ENCODE results near the gene CLCN4. TPM values are rescaled to one million over a fixed set of nuclear protein-coding genes. Genes with fewer than 3 reads are reported as not detected.

The CLCN4 gene
- total RNA-seq, 1 donor, result 0.84 TPM

- Histone ChIP-seq H3K27me3 (ENCODE audit: insufficient read depth, low read length) (no peaks in the 10 kb centered on the region), H3K4me1 (ENCODE audit: insufficient read depth, low read length) (peaks cover 57% of the 10 kb centered on the region), H3K4me3 (ENCODE audit: low read length) (no peak overlapping the region), H3K9me3 (ENCODE audit: low read depth, low read length) (no peaks in the 10 kb centered on the region)
Measured at GRCh38 chrX:10168226-10168625, 11.5 kb downstream of the CLCN4 start.

GRCh38 chrX:10169175-10169574 lies 12.4 kb downstream of the CLCN4 start:
- Histone ChIP-seq H3K4me1 (ENCODE audit: insufficient read depth, low read length) (peaks cover 57% of the 10 kb centered on the region), H3K27me3 (ENCODE audit: insufficient read depth, low read length) (no peaks in the 10 kb centered on the region), H3K9me3 (ENCODE audit: low read depth, low read length) (no peaks in the 10 kb centered on the region)

GRCh38 chrX:10171249-10171648 lies 14.5 kb downstream of the CLCN4 start:
- H3K4me3 ChIP-seq (ENCODE audit: low read length), result no peak overlapping the region
- no peaks in the 10 kb centered on the region for H3K27me3 ChIP-seq (ENCODE audit: insufficient read depth, low read length)
- no peaks in the 10 kb centered on the region for H3K9me3 ChIP-seq (ENCODE audit: low read depth, low read length)
- peaks cover 44% of the 10 kb centered on the region for H3K4me1 ChIP-seq (ENCODE audit: insufficient read depth, low read length)

More at GRCh38 chrX:10169175-10169574, 12.4 kb downstream of the CLCN4 start:
- no peak overlapping the region for H3K4me3 ChIP-seq (ENCODE audit: low read length)

GRCh38 chrX:10172877-10173276 lies 16.1 kb downstream of the CLCN4 start:
- H3K4me1 ChIP-seq (ENCODE audit: insufficient read depth, low read length), result peaks cover 33% of the 10 kb centered on the region
- no peak overlapping the region for H3K4me3 ChIP-seq (ENCODE audit: low read length)
- H3K9me3 ChIP-seq (ENCODE audit: low read depth, low read length), result no peaks in the 10 kb centered on the region
- no peaks in the 10 kb centered on the region for H3K27me3 ChIP-seq (ENCODE audit: insufficient read depth, low read length)

- H3K4me1 ChIP-seq (ENCODE audit: insufficient read depth, low read length), result peaks cover 27% of the 10 kb centered on the region
- no peak overlapping the region for H3K4me3 ChIP-seq (ENCODE audit: low read length)
- no peaks in the 10 kb centered on the region for H3K27me3 ChIP-seq (ENCODE audit: insufficient read depth, low read length)
- H3K9me3 ChIP-seq (ENCODE audit: low read depth, low read length), result no peaks in the 10 kb centered on the region
Measured at GRCh38 chrX:10173331-10173900, 16.6 kb downstream of the CLCN4 start.

- Histone ChIP-seq H3K4me1 (ENCODE audit: insufficient read depth, low read length) (peaks cover 22% of the 10 kb centered on the region), H3K9me3 (ENCODE audit: low read depth, low read length) (no peaks in the 10 kb centered on the region), H3K4me3 (ENCODE audit: low read length) (no peak overlapping the region), H3K27me3 (ENCODE audit: insufficient read depth, low read length) (no peaks in the 10 kb centered on the region)
Measured at GRCh38 chrX:10174051-10174450, 17.3 kb downstream of the CLCN4 start.

- Histone ChIP-seq H3K9me3 (ENCODE audit: low read depth, low read length) (no peaks in the 10 kb centered on the region), H3K4me1 (ENCODE audit: insufficient read depth, low read length) (peaks cover 22% of the 10 kb centered on the region), H3K27me3 (ENCODE audit: insufficient read depth, low read length) (no peaks in the 10 kb centered on the region), H3K4me3 (ENCODE audit: low read length) (no peak overlapping the region)
Measured at GRCh38 chrX:10174810-10175209, 18.0 kb downstream of the CLCN4 start.

- no peaks in the 10 kb centered on the region for H3K9me3 ChIP-seq (ENCODE audit: low read depth, low read length)
- H3K4me1 ChIP-seq (ENCODE audit: insufficient read depth, low read length), result peaks cover 21% of the 10 kb centered on the region
- H3K4me3 ChIP-seq (ENCODE audit: low read length), result no peak overlapping the region
- H3K27me3 ChIP-seq (ENCODE audit: insufficient read depth, low read length), result no peaks in the 10 kb centered on the region
Measured at GRCh38 chrX:10175319-10175871, 18.6 kb downstream of the CLCN4 start.

- no peaks in the 10 kb centered on the region for H3K9me3 ChIP-seq (ENCODE audit: low read depth, low read length)
- H3K4me1 ChIP-seq (ENCODE audit: insufficient read depth, low read length), result peaks cover 12% of the 10 kb centered on the region
- H3K27me3 ChIP-seq (ENCODE audit: insufficient read depth, low read length), result no peaks in the 10 kb centered on the region
- no peak overlapping the region for H3K4me3 ChIP-seq (ENCODE audit: low read length)
Measured at GRCh38 chrX:10176121-10177003, 19.6 kb downstream of the CLCN4 start.

- Histone ChIP-seq H3K9me3 (ENCODE audit: low read depth, low read length) (no peaks in the 10 kb centered on the region), H3K27me3 (ENCODE audit: insufficient read depth, low read length) (no peaks in the 10 kb centered on the region), H3K4me1 (ENCODE audit: insufficient read depth, low read length) (peaks cover 8% of the 10 kb centered on the region), H3K4me3 (ENCODE audit: low read length) (no peak overlapping the region)
Measured at GRCh38 chrX:10177004-10177396, 20.2 kb downstream of the CLCN4 start.

- no peaks in the 10 kb centered on the region for H3K9me3 ChIP-seq (ENCODE audit: low read depth, low read length)
- H3K27me3 ChIP-seq (ENCODE audit: insufficient read depth, low read length), result no peaks in the 10 kb centered on the region
- H3K4me3 ChIP-seq (ENCODE audit: low read length), result no peak overlapping the region
- peaks cover 8% of the 10 kb centered on the region for H3K4me1 ChIP-seq (ENCODE audit: insufficient read depth, low read length)
Measured at GRCh38 chrX:10177601-10178000, 20.8 kb downstream of the CLCN4 start.

GRCh38 chrX:10178866-10179463 lies 22.2 kb downstream of the CLCN4 start:
- Histone ChIP-seq H3K9me3 (ENCODE audit: low read depth, low read length) (no peaks in the 10 kb centered on the region), H3K27me3 (ENCODE audit: insufficient read depth, low read length) (no peaks in the 10 kb centered on the region), H3K4me1 (ENCODE audit: insufficient read depth, low read length) (peaks cover 8% of the 10 kb centered on the region), H3K4me3 (ENCODE audit: low read length) (no peak overlapping the region)

GRCh38 chrX:10183760-10184159 lies 27.0 kb downstream of the CLCN4 start:
- Histone ChIP-seq H3K27me3 (ENCODE audit: insufficient read depth, low read length) (no peaks in the 10 kb centered on the region), H3K9me3 (ENCODE audit: low read depth, low read length) (no peaks in the 10 kb centered on the region), H3K4me3 (ENCODE audit: low read length) (no peak overlapping the region), H3K4me1 (ENCODE audit: insufficient read depth, low read length) (no peaks in the 10 kb centered on the region)

GRCh38 chrX:10184411-10184810 lies 27.6 kb downstream of the CLCN4 start:
- H3K27me3 ChIP-seq (ENCODE audit: insufficient read depth, low read length), result no peaks in the 10 kb centered on the region
- H3K9me3 ChIP-seq (ENCODE audit: low read depth, low read length), result no peaks in the 10 kb centered on the region
- no peaks in the 10 kb centered on the region for H3K4me1 ChIP-seq (ENCODE audit: insufficient read depth, low read length)
- no peak overlapping the region for H3K4me3 ChIP-seq (ENCODE audit: low read length)

GRCh38 chrX:10186355-10186754 lies 29.6 kb downstream of the CLCN4 start:
- H3K4me1 ChIP-seq (ENCODE audit: insufficient read depth, low read length), result no peaks in the 10 kb centered on the region
- no peaks in the 10 kb centered on the region for H3K27me3 ChIP-seq (ENCODE audit: insufficient read depth, low read length)
- H3K4me3 ChIP-seq (ENCODE audit: low read length), result no peak overlapping the region
- H3K9me3 ChIP-seq (ENCODE audit: low read depth, low read length), result no peaks in the 10 kb centered on the region
